GM12865 (cell line): Measurements from ENCODE around the gene ARHGEF28.

Experiments used
- DNase-seq: peaks from one replicate; pipeline ENCODE4 v3.0.0; 2010; ENCODE audit warnings: low read depth
- H3K4me3 ChIP-seq: 2 replicates; pipeline ENCODE4 v1.5.1; 2011; ENCODE audit warnings: mild to moderate bottlenecking, low read depth, low read length, control low read depth
- CTCF ChIP-seq: IDR thresholded peaks from 2 replicates; pipeline ENCODE4 v1.5.1; 2011; ENCODE audit warnings: low read length, control low read depth, low read depth, inconsistent platforms; ENCODE audit not compliant: insufficient read depth; ENCODE audit errors: missing control alignments

The ARHGEF28 gene

GRCh38 chr5:73825736-73826135 lies 199.7 kb downstream of the ARHGEF28 start:
- no peak for DNase-seq
- no peak overlapping the region for H3K4me3 ChIP-seq
- TF ChIP-seq CTCF = no peak

GRCh38 chr5:73826301-73827105 lies 200.5 kb downstream of the ARHGEF28 start:
- no peak overlapping the region for H3K4me3 ChIP-seq
- TF ChIP-seq CTCF = no peak
- DNase-seq = peak; percentile 4

GRCh38 chr5:73827106-73827450 lies 201.1 kb downstream of the ARHGEF28 start:
- H3K4me3 ChIP-seq = no peak overlapping the region
- DNase-seq = no peak
- no peak for TF ChIP-seq CTCF

- H3K4me3 ChIP-seq = no peak overlapping the region
- TF ChIP-seq CTCF = no peak
- DNase-seq = no peak
Observed at GRCh38 chr5:73828465-73828864, 202.5 kb downstream of the ARHGEF28 start.

GRCh38 chr5:73830646-73831045 lies 204.7 kb downstream of the ARHGEF28 start:
- H3K4me3 ChIP-seq = no peak overlapping the region
- no peak for TF ChIP-seq CTCF
- DNase-seq = no peak

- TF ChIP-seq CTCF = no peak
- no peak for DNase-seq
- no peak overlapping the region for H3K4me3 ChIP-seq
Observed at GRCh38 chr5:73831066-73831465, 205.1 kb downstream of the ARHGEF28 start.

- DNase-seq = no peak
- no peak overlapping the region for H3K4me3 ChIP-seq
- TF ChIP-seq CTCF = no peak
Observed at GRCh38 chr5:73834693-73835092, 208.7 kb downstream of the ARHGEF28 start.
